Measurements from ENCODE around the gene PSMB2. TPM values are rescaled to one million over a fixed set of nuclear protein-coding genes. Genes with fewer than 3 reads are reported as not detected.
A peak's percentile ranks its signal among the peaks of the same experiment; 100 is the strongest.

The PSMB2 gene
- total RNA-seq, 1 experiment from 2014 or later: 59.9 TPM

GRCh38 chr1:35646043-35646442, 4.7 kb upstream of the PSMB2 start:
- DNase-seq: peak in 1 of 2 experiments; percentile 4
- H3K4me1 ChIP-seq: no peaks in the 10 kb centered on the region
- no peaks in the 10 kb centered on the region for H3K27me3 ChIP-seq (replicated peaks; ENCODE audit: control insufficient read depth, insufficient read depth, low read length)
- H3K27ac Mint-ChIP-seq (ENCODE audit: unreplicated experiment): no peak overlapping the region
- H3K9me3 ChIP-seq: no peaks in the 10 kb centered on the region
- no peak overlapping the region for H3K4me3 Mint-ChIP-seq (ENCODE audit: unreplicated experiment)
- intact Hi-C loops (cut with micrococcal nuclease; ENCODE audit: unreplicated experiment): no loop called here
- no TSS peak for BruUV-seq (replicated peaks)
- H3K36me3 ChIP-seq (ENCODE audit: control insufficient read depth, insufficient read depth, low read length): no peaks in the 10 kb centered on the region
- TF ChIP-seq CTCF (IDR thresholded peaks at IDR 0.05; ENCODE audit: insufficient read depth in 1 of 2, low read depth in 1 of 2, low read length in 1 of 2, severe bottlenecking in 1 of 2, unreplicated experiment in 1 of 2): peak in 1 of 2 experiments; percentile 14
- no peak overlapping the region for H3K4me3 ChIP-seq (ENCODE audit: low read depth, low read length)
- H3K4me1 Mint-ChIP-seq (ENCODE audit: low read depth, unreplicated experiment): no peaks in the 10 kb centered on the region
- no peaks in the 10 kb centered on the region for H3K9me3 Mint-ChIP-seq (ENCODE audit: unreplicated experiment)
- peaks cover 9% of the 10 kb centered on the region for H3K27me3 Mint-ChIP-seq (ENCODE audit: insufficient read depth, unreplicated experiment)
- POLR2A ChIA-PET: no interaction called here
- peaks cover 7% of the 10 kb centered on the region for H3K36me3 Mint-ChIP-seq (ENCODE audit: insufficient read depth, unreplicated experiment)
- CTCF ChIA-PET: interaction anchor here (1.1 to 1.7 kb wide), 3 partner anchors 70 to 81 kb away, joined by 3 to 7 read pairs (median 4); no protein-coding TSS in a partner anchor

DNA sequence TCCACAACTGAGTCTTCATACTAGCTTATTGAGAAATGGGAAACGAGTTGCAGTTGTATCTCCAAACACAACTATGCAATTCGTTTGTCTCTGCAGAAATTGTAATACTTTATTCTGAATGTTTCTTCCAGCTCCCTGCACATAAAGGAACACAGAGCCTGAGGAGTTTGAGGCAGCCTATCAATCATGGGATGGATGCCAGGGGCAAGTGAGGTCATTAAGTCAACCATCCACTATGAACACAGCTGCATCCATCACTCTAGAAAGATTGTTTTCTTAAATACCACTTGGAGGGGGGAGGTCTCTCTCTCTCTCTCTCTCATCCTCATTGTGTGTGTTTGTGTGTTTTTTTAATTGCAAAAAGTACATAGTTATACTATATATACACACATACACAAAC, 2.9 kb upstream of the PSMB2 start:
- ChIA-PET CTCF (no interaction called here), POLR2A (no interaction called here)
- no peaks in the 10 kb centered on the region for H3K27me3 ChIP-seq (replicated peaks; ENCODE audit: control insufficient read depth, insufficient read depth, low read length)
- BruUV-seq (replicated peaks): no TSS peak
- no peak overlapping the region for H3K4me3 Mint-ChIP-seq (ENCODE audit: unreplicated experiment)
- intact Hi-C loops (cut with micrococcal nuclease; ENCODE audit: unreplicated experiment): loop anchor here (5.0 kb wide), 1 partner anchor 73 kb away; the partner anchor contains the start of gene C1orf216
- H3K4me1 ChIP-seq: no peaks in the 10 kb centered on the region
- no peaks in the 10 kb centered on the region for H3K4me1 Mint-ChIP-seq (ENCODE audit: low read depth, unreplicated experiment)
- H3K27ac Mint-ChIP-seq (ENCODE audit: unreplicated experiment): no peak overlapping the region
- no peaks in the 10 kb centered on the region for H3K9me3 ChIP-seq
- no peak overlapping the region for H3K4me3 ChIP-seq (ENCODE audit: low read depth, low read length)
- TF ChIP-seq CTCF (IDR thresholded peaks at IDR 0.05; ENCODE audit: insufficient read depth in 1 of 2, low read depth in 1 of 2, low read length in 1 of 2, severe bottlenecking in 1 of 2, unreplicated experiment in 1 of 2): no peak
- H3K9me3 Mint-ChIP-seq (ENCODE audit: unreplicated experiment): no peaks in the 10 kb centered on the region
- peaks cover 9% of the 10 kb centered on the region for H3K36me3 Mint-ChIP-seq (ENCODE audit: insufficient read depth, unreplicated experiment)
- DNase-seq: no peak
- no peaks in the 10 kb centered on the region for H3K36me3 ChIP-seq (ENCODE audit: control insufficient read depth, insufficient read depth, low read length)
- H3K27me3 Mint-ChIP-seq (ENCODE audit: insufficient read depth, unreplicated experiment): peaks cover 9% of the 10 kb centered on the region

DNA sequence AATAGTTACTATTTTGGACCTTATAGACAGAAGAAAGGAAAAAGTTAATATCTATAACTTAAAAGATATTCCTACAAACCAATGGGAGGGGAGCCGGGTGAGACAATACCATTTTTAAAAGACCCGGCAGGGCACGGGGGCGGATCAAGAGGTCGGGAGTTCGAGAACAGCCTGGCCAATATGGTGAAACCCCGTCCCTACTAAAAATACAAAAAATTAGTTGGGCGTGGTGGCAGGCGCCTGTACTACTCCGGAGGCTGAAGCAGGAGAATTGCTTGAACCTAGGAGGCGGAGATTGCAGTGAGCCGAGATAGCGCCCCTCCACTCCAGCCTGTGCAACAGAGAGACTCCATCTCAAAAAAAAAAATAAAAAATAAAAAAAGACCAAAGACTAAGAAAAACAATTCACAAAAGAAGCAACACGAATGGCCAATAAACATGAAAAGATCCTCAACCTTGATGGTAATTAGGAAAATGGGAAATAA, 1.2 kb upstream of the PSMB2 start:
- CTCF ChIA-PET: no interaction called here
- H3K4me3 ChIP-seq (ENCODE audit: low read depth, low read length): peak overlapping the region; percentile 80
- no peaks in the 10 kb centered on the region for H3K9me3 ChIP-seq
- Mint-ChIP-seq H3K9me3 (ENCODE audit: unreplicated experiment) (no peaks in the 10 kb centered on the region), H3K4me1 (ENCODE audit: low read depth, unreplicated experiment) (peaks cover 2% of the 10 kb centered on the region), H3K27ac (ENCODE audit: unreplicated experiment) (peak overlapping the region; percentile 98), H3K27me3 (ENCODE audit: insufficient read depth, unreplicated experiment) (peaks cover 9% of the 10 kb centered on the region), H3K4me3 (ENCODE audit: unreplicated experiment) (peak overlapping the region; percentile 98), H3K36me3 (ENCODE audit: insufficient read depth, unreplicated experiment) (peaks cover 9% of the 10 kb centered on the region)
- H3K27me3 ChIP-seq (replicated peaks; ENCODE audit: control insufficient read depth, insufficient read depth, low read length): no peaks in the 10 kb centered on the region
- H3K4me1 ChIP-seq: peaks cover 2% of the 10 kb centered on the region; the same call in 1 of the 2 replicates
- no peaks in the 10 kb centered on the region for H3K36me3 ChIP-seq (ENCODE audit: control insufficient read depth, insufficient read depth, low read length)
- intact Hi-C loops (cut with micrococcal nuclease; ENCODE audit: unreplicated experiment): loop anchor here (5.0 kb wide), 1 partner anchor 75 kb away; the partner anchor contains the start of gene C1orf216
- BruUV-seq (replicated peaks): no TSS peak
- DNase-seq: peak in 1 of 2 experiments; percentile 2
- TF ChIP-seq CTCF (IDR thresholded peaks at IDR 0.05; ENCODE audit: insufficient read depth in 1 of 2, low read depth in 1 of 2, low read length in 1 of 2, severe bottlenecking in 1 of 2, unreplicated experiment in 1 of 2): no peak
- POLR2A ChIA-PET: interaction anchor here (0.6 to 0.7 kb wide), 2 partner anchors 44 to 127 kb away, joined by 3 to 4 read pairs; no protein-coding TSS in a partner anchor
